ENCODE measurements around the gene RELN. TPM values are rescaled to one million over a fixed set of nuclear protein-coding genes. Genes with fewer than 3 reads are reported as not detected.

RELN gene
- total and polyA plus RNA-seq, 9 of the 15 experiments (the other 6 are each of a cell fraction or from before 2014, with no cell fraction given): 12.9 to 43.2 (median 18.1) TPM

DNA sequence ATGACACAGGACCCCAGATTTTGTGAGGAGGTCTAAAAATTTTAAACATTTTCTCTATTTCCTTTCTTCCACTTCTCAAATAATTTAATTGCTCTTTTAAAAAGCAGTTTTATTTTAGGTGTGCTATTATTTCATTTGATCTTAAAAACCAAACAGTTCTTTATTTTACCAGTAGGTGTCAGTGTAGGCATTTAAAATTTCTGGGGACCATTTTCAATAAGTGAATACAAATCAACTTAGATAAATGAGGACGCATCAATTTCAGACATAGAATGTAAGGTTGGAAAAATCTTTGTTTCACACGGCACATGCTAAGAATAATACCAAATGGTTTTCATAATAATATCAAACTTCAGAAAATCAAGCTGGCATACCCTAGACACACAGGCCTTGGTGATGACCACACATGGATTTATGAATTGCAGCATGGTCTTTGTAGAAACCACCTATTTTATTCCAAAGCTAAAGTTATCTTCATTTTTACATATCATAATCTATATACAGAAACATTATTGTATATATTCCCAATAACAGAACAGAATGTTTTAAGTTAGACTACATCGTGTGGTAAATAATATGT lies 415.9 kb downstream of the RELN start:
- Histone ChIP-seq H4K20me1 (replicated peaks; ENCODE audit: control insufficient read depth, insufficient read depth, low read length) (no peaks in the 10 kb centered on the region), H3K9me1 (ENCODE audit: control insufficient read depth, insufficient read depth, low read length) (no peaks in the 10 kb centered on the region), H3K9me3 (replicated peaks; ENCODE audit: control insufficient read depth, insufficient read depth, low read depth, low read length) (no peaks in the 10 kb centered on the region), H3K79me2 (ENCODE audit: control insufficient read depth, insufficient read depth, low read length) (no peaks in the 10 kb centered on the region), H3K9ac (ENCODE audit: insufficient read depth in 1 of 2, low read depth in 2 of 2, low read length in 2 of 2) (no peak overlapping the region), H2AFZ (ENCODE audit: low read depth, low read length) (no peak overlapping the region), H3K4me1 (replicated peaks in 1 of 2; ENCODE audit: control insufficient read depth in 2 of 2, insufficient read depth in 2 of 2, low read length in 2 of 2) (no peaks in the 10 kb centered on the region), H3K36me3 (ENCODE audit: control insufficient read depth, insufficient read depth, low read length) (no peaks in the 10 kb centered on the region; the same call in 2 of the 3 replicates), H3K4me3 (no peak overlapping the region), H3K4me2 (ENCODE audit: insufficient read depth, low read length) (no peak overlapping the region), H3K27ac (ENCODE audit: extremely low read depth, low read depth, low read length) (no peak overlapping the region), H3K27me3 (ENCODE audit: control insufficient read depth in 2 of 2, insufficient read depth in 2 of 2, low read length in 2 of 2) (no peaks in the 10 kb centered on the region)
- CTCF ChIA-PET (ENCODE audit: low intra/inter-chr PET ratio): interaction anchor here (0.5 to 4.0 kb wide), 6 partner anchors 49 to 591 kb away, joined by 3 to 52 read pairs (median 14); no protein-coding TSS in a partner anchor
- POLR2A ChIA-PET: interaction anchor here (1.0 kb wide), 1 partner anchor 9 kb away, joined by 3 read pairs; no protein-coding TSS in a partner anchor
- in situ Hi-C loops (cut with MboI) (loop anchor here (5.0 to 25.0 kb wide), 2 partner anchors 584 to 1339 kb away; no protein-coding TSS in a partner anchor), intact Hi-C loops (cut with micrococcal nuclease) (loop anchor here (1.0 to 10.0 kb wide), 7 partner anchors 127 to 681 kb away; partner anchors contain the start of genes RELN and SLC26A5)
- ATAC-seq (peak; percentile 46; the same call in 1 of the 3 replicates), FAIRE-seq (peak; percentile 84), DNase-seq (ENCODE audit: extremely low read depth in 1 of 4, low spot score in 3 of 4) (peak; percentile 29 to 48 (median 34))
- no TSS peak for BruUV-seq (replicated peaks)
- 46% methylated on average over 3 of the region's 3 CpGs for WGBS (ENCODE audit: insufficient coverage, low coverage, missing lambda C conversion rate)
- TF ChIP-seq ZNF174 (CRISPR knock-in tag; IDR thresholded peaks at IDR 0.05): no peak
- TF ChIP-seq, protein P1, sequence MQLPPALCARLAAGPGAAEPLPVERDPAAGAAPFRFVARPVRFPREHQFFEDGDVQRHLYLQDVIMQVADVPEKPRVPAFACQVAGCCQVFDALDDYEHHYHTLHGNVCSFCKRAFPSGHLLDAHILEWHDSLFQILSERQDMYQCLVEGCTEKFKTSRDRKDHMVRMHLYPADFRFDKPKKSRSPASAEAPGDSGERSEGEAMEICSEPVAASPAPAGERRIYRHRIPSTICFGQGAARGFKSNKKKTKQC (CRISPR knock-in tag; IDR thresholded peaks at IDR 0.05): no peak
- peak; percentile 68; the same call in 1 of the 2 replicates for TF ChIP-seq ARID2 (IDR thresholded peaks at IDR 0.05)
- TF ChIP-seq EP300 (IDR thresholded peaks at IDR 0.05; ENCODE audit: low read length): no peak
- TF ChIP-seq ZNF561 (CRISPR knock-in tag; conservative IDR thresholded peaks at IDR 0.05): no peak
- TF ChIP-seq, protein P2, sequence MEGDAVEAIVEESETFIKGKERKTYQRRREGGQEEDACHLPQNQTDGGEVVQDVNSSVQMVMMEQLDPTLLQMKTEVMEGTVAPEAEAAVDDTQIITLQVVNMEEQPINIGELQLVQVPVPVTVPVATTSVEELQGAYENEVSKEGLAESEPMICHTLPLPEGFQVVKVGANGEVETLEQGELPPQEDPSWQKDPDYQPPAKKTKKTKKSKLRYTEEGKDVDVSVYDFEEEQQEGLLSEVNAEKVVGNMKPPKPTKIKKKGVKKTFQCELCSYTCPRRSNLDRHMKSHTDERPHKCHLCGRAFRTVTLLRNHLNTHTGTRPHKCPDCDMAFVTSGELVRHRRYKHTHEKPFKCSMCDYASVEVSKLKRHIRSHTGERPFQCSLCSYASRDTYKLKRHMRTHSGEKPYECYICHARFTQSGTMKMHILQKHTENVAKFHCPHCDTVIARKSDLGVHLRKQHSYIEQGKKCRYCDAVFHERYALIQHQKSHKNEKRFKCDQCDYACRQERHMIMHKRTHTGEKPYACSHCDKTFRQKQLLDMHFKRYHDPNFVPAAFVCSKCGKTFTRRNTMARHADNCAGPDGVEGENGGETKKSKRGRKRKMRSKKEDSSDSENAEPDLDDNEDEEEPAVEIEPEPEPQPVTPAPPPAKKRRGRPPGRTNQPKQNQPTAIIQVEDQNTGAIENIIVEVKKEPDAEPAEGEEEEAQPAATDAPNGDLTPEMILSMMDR (IDR thresholded peaks at IDR 0.05 in 2 of 3, conservative IDR thresholded peaks at IDR 0.05 in 1 of 3; ENCODE audit: insufficient read depth in 2 of 3, low read depth in 1 of 3, low read length in 3 of 3): peak in 2 of 3 experiments; percentile 50 to 82; a peak in 3 of 6 replicates
- no peak for TF ChIP-seq HMG20A (CRISPR knock-in tag; conservative IDR thresholded peaks at IDR 0.05)
- TF ChIP-seq, protein P3, sequence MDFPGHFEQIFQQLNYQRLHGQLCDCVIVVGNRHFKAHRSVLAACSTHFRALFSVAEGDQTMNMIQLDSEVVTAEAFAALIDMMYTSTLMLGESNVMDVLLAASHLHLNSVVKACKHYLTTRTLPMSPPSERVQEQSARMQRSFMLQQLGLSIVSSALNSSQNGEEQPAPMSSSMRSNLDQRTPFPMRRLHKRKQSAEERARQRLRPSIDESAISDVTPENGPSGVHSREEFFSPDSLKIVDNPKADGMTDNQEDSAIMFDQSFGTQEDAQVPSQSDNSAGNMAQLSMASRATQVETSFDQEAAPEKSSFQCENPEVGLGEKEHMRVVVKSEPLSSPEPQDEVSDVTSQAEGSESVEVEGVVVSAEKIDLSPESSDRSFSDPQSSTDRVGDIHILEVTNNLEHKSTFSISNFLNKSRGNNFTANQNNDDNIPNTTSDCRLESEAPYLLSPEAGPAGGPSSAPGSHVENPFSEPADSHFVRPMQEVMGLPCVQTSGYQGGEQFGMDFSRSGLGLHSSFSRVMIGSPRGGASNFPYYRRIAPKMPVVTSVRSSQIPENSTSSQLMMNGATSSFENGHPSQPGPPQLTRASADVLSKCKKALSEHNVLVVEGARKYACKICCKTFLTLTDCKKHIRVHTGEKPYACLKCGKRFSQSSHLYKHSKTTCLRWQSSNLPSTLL (IDR thresholded peaks at IDR 0.05): no peak
- TF ChIP-seq SMAD1 (IDR thresholded peaks at IDR 0.05; ENCODE audit: low read depth, low read length, partially characterized antibody): no peak
- no peak for TF ChIP-seq TCF3 (CRISPR knock-in tag; IDR thresholded peaks at IDR 0.05)
- TF ChIP-seq MCM7 (IDR thresholded peaks at IDR 0.05): no peak
- TF ChIP-seq ZKSCAN3 (CRISPR knock-in tag; IDR thresholded peaks at IDR 0.05): no peak
- TF ChIP-seq, protein P4, sequence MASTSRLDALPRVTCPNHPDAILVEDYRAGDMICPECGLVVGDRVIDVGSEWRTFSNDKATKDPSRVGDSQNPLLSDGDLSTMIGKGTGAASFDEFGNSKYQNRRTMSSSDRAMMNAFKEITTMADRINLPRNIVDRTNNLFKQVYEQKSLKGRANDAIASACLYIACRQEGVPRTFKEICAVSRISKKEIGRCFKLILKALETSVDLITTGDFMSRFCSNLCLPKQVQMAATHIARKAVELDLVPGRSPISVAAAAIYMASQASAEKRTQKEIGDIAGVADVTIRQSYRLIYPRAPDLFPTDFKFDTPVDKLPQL (IDR thresholded peaks at IDR 0.05; ENCODE audit: extremely low read depth, insufficient read length): no peak
- no peak for TF ChIP-seq C11orf30 (IDR thresholded peaks at IDR 0.05; ENCODE audit: low read depth)
- TF ChIP-seq ZNF146 (CRISPR knock-in tag; IDR thresholded peaks at IDR 0.05; ENCODE audit: unreplicated experiment): no peak
- no peak for TF ChIP-seq NBN (IDR thresholded peaks at IDR 0.05; ENCODE audit: low read depth)
- TF ChIP-seq ILF3 (IDR thresholded peaks at IDR 0.05; ENCODE audit: borderline replicate concordance): no peak
- no peak for TF ChIP-seq EHMT2 (IDR thresholded peaks at IDR 0.05)
- TF ChIP-seq CREB1 (IDR thresholded peaks at IDR 0.05): no peak
- TF ChIP-seq CREB1 (CRISPR knock-in tag; IDR thresholded peaks at IDR 0.05): no peak
